Stimulated activated CD4-positive, alpha-beta T cell treated with anti-CD3 and anti-CD28 coated beads, Interleukin-4, amount 100 ng/mL, for 24 hours (primary cell): Measurements from ENCODE around the gene CAPN8.

Experiments used
- DNase-seq: peaks from one replicate; pipeline ENCODE4 v3.0.0-alpha.2; 2020

CAPN8 gene

GRCh38 chr1:223700942-223701637 is 35.6 kb upstream of the CAPN8 start:
- peak; percentile 30 for DNase-seq

GRCh38 chr1:223700388-223700918 is 35.0 kb upstream of the CAPN8 start:
- no peak for DNase-seq

- no peak for DNase-seq
Measured at GRCh38 chr1:223695941-223696340, 30.4 kb upstream of the CAPN8 start.

GRCh38 chr1:223695014-223695548 is 29.6 kb upstream of the CAPN8 start:
- no peak for DNase-seq

- no peak for DNase-seq
Measured at GRCh38 chr1:223691121-223691520, 25.6 kb upstream of the CAPN8 start.

GRCh38 chr1:223684488-223684792 is 18.9 kb upstream of the CAPN8 start:
- no peak for DNase-seq

GRCh38 chr1:223683586-223684487 is 18.3 kb upstream of the CAPN8 start:
- peak; percentile 62 for DNase-seq

GRCh38 chr1:223682502-223682901 is 17.0 kb upstream of the CAPN8 start:
- DNase-seq: no peak

- DNase-seq: no peak
Measured at GRCh38 chr1:223680188-223680587, 14.7 kb upstream of the CAPN8 start.

- DNase-seq: no peak
Measured at GRCh38 chr1:223678841-223679240, 13.3 kb upstream of the CAPN8 start.

GRCh38 chr1:223674119-223674890 is 8.8 kb upstream of the CAPN8 start:
- DNase-seq: no peak

GRCh38 chr1:223670458-223671159 is 5.1 kb upstream of the CAPN8 start:
- DNase-seq: peak; percentile 10

- no peak for DNase-seq
Measured at GRCh38 chr1:223669003-223669795, 3.7 kb upstream of the CAPN8 start.

- DNase-seq: no peak
Measured at GRCh38 chr1:223667484-223668182, 2.1 kb upstream of the CAPN8 start.

GRCh38 chr1:223664106-223664505 is 1.4 kb downstream of the CAPN8 start:
- DNase-seq: no peak

- DNase-seq: no peak
Measured at GRCh38 chr1:223662943-223663342, 2.6 kb downstream of the CAPN8 start.

GRCh38 chr1:223659711-223660110 is 5.8 kb downstream of the CAPN8 start:
- DNase-seq: no peak

- no peak for DNase-seq
Measured at GRCh38 chr1:223657978-223658377, 7.5 kb downstream of the CAPN8 start.

- no peak for DNase-seq
Measured at GRCh38 chr1:223654083-223654482, 11.4 kb downstream of the CAPN8 start.

- DNase-seq: no peak
Measured at GRCh38 chr1:223653431-223653830, 12.1 kb downstream of the CAPN8 start.

- DNase-seq: no peak
Measured at GRCh38 chr1:223653015-223653414, 12.5 kb downstream of the CAPN8 start.
